ENCODE data around the gene ZNF581. TPM values are rescaled to one million over a fixed set of nuclear protein-coding genes. Genes with fewer than 3 reads are reported as not detected.

ZNF581 gene
- polyA plus RNA-seq, 1 experiment: 31.3 TPM

DNA sequence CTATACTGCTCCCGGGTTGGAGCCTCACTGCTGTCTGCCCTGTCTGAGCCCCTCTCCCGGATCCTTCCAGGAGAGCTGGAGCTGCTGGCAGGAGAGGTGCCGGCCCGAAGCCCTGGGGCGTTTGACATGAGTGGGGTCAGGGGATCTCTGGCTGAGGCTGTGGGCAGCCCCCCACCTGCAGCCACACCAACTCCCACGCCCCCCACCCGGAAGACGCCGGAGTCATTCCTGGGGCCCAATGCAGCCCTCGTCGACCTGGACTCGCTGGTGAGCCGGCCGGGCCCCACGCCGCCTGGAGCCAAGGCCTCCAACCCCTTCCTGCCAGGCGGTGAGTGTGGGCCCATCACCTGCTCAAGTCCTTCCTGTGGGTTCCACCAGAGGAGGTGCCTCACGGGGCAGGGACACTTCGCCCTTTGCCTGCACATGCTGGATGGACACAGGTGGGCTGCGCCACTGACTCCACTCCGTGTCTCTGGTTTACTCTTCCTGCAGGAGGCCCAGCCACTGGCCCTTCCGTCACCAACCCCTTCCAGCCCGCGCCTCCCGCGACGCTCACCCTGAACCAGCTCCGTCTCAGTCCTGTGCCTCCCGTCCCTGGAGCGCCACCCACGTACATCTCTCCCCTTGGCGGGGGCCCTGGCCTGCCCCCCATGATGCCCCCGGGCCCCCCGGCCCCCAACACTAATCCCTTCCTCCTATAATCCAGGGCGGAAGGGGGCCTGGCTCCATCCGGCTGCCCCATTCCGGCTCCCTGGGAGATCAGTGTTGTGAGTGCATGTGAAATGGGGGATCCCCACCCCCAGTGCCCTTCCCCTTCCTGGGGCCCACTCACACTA, 51.4 kb downstream of the ZNF581 start:
- ChIA-PET POLR2A (no interaction called here), CTCF (no interaction called here)
- Histone ChIP-seq H3K27me3 (ENCODE audit: control insufficient read depth, insufficient read depth, low read length) (no peaks in the 10 kb centered on the region), H3K4me3 (ENCODE audit: low read depth, low read length) (no peak overlapping the region), H3K36me3 (ENCODE audit: control insufficient read depth, insufficient read depth, low read length) (peaks cover 32% of the 10 kb centered on the region)
- TF ChIP-seq, protein P1, sequence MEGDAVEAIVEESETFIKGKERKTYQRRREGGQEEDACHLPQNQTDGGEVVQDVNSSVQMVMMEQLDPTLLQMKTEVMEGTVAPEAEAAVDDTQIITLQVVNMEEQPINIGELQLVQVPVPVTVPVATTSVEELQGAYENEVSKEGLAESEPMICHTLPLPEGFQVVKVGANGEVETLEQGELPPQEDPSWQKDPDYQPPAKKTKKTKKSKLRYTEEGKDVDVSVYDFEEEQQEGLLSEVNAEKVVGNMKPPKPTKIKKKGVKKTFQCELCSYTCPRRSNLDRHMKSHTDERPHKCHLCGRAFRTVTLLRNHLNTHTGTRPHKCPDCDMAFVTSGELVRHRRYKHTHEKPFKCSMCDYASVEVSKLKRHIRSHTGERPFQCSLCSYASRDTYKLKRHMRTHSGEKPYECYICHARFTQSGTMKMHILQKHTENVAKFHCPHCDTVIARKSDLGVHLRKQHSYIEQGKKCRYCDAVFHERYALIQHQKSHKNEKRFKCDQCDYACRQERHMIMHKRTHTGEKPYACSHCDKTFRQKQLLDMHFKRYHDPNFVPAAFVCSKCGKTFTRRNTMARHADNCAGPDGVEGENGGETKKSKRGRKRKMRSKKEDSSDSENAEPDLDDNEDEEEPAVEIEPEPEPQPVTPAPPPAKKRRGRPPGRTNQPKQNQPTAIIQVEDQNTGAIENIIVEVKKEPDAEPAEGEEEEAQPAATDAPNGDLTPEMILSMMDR (IDR thresholded peaks at IDR 0.05; ENCODE audit: insufficient read depth, low read depth, low read length): no peak
- DNase-seq (ENCODE audit: low read depth): no peak

Other genes starting within 250 kb of the ZNF581 start
- gene UBE2S, start 235.9 kb upstream of the ZNF581 start, polyA plus RNA-seq (2011; rRNA removed): 47.7 and 79.4 TPM in 2 replicates
- not detected in 2 replicates for gene SHISA7, start 200.3 kb upstream of the ZNF581 start, polyA plus RNA-seq (2011; rRNA removed)
- gene ISOC2, start 182.0 kb upstream of the ZNF581 start, polyA plus RNA-seq (2011; rRNA removed): 93.8 and 123 TPM in 2 replicates
- not detected in 2 replicates for gene C19orf85, start 178.9 kb upstream of the ZNF581 start, polyA plus RNA-seq (2011; rRNA removed)
- gene ZNF628, start 167.0 kb upstream of the ZNF581 start, polyA plus RNA-seq (2011; rRNA removed): 0.36 and 0.48 TPM in 2 replicates
- gene NAT14, start 158.5 kb upstream of the ZNF581 start, polyA plus RNA-seq (2011; rRNA removed): 20.4 and 34.8 TPM in 2 replicates
- gene SSC5D, start 155.2 kb upstream of the ZNF581 start, polyA plus RNA-seq (2011; rRNA removed): 5.5 and 8.2 TPM in 2 replicates
- gene SBK2, start 106.5 kb upstream of the ZNF581 start, polyA plus RNA-seq (2011; rRNA removed): 0.07 TPM in 1 of 2 replicates, not detected in the other
- gene SBK3, start 98.1 kb upstream of the ZNF581 start, polyA plus RNA-seq (2011; rRNA removed): 0.06 and 0.11 TPM in 2 replicates
- 2.6 and 3.8 TPM in 2 replicates for gene ZNF579, start 62.8 kb upstream of the ZNF581 start, polyA plus RNA-seq (2011; rRNA removed)
- 3.7 and 4.0 TPM in 2 replicates for gene FIZ1, start 44.1 kb upstream of the ZNF581 start, polyA plus RNA-seq (2011; rRNA removed)
- 7.8 TPM in 2 replicates for gene ZNF524, start 43.4 kb upstream of the ZNF581 start, polyA plus RNA-seq (2011; rRNA removed)
- gene ZNF865, start 38.0 kb upstream of the ZNF581 start, polyA plus RNA-seq (2011; rRNA removed): 1.2 and 1.4 TPM in 2 replicates
- gene ZNF784, start 19.1 kb upstream of the ZNF581 start, polyA plus RNA-seq (2011; rRNA removed): 2.9 and 4.5 TPM in 2 replicates
- gene ZNF580, start 2.6 kb upstream of the ZNF581 start, polyA plus RNA-seq (2011; rRNA removed): 10.3 and 12.2 TPM in 2 replicates
- gene CCDC106, start 4.6 kb downstream of the ZNF581 start, polyA plus RNA-seq (2011; rRNA removed): 5.5 and 8.9 TPM in 2 replicates
- 152 and 170 TPM in 2 replicates for gene U2AF2, start 11.4 kb downstream of the ZNF581 start, polyA plus RNA-seq (2011; rRNA removed)
- gene EPN1, start 31.6 kb downstream of the ZNF581 start, polyA plus RNA-seq (2011; rRNA removed): 31.4 and 60.8 TPM in 2 replicates
- not detected in 2 replicates for gene NLRP9, start 94.8 kb downstream of the ZNF581 start, polyA plus RNA-seq (2011; rRNA removed)
- not detected in 2 replicates for gene RFPL4A, start 115.4 kb downstream of the ZNF581 start, polyA plus RNA-seq (2011; rRNA removed)
- not detected in 2 replicates for gene RFPL4AL1, start 125.5 kb downstream of the ZNF581 start, polyA plus RNA-seq (2011; rRNA removed)
- not detected in 2 replicates for gene NLRP11, start 188.3 kb downstream of the ZNF581 start, polyA plus RNA-seq (2011; rRNA removed)
- not detected in 2 replicates for gene NLRP4, start 192.9 kb downstream of the ZNF581 start, polyA plus RNA-seq (2011; rRNA removed)